PFSK-1 (cell line): Measurements from ENCODE around the gene SH2B2.

ENCODE experiments used
- FOXP2 ChIP-seq: optimal IDR thresholded peaks from 2 replicates; pipeline ENCODE3; 2011; ENCODE audit warnings: borderline replicate concordance, control low read depth, inconsistent platforms; ENCODE audit not compliant: insufficient read depth; ENCODE audit errors: extremely low read length, extremely low read depth
- POLR2AphosphoS5 ChIP-seq: IDR thresholded peaks from 2 replicates; pipeline ENCODE4 v1.6.1; 2012; ENCODE audit warnings: low read depth, mild to moderate bottlenecking, control low read depth, low read length, moderate library complexity
- SIN3A ChIP-seq: IDR thresholded peaks from 2 replicates; pipeline ENCODE4 v1.6.1; 2012; ENCODE audit warnings: mild to moderate bottlenecking, low read length, moderate library complexity, borderline replicate concordance; ENCODE audit not compliant: insufficient read depth
- TAF1 ChIP-seq: IDR thresholded peaks from 2 replicates; pipeline ENCODE4 v1.6.1; 2012; ENCODE audit warnings: low read length, control low read depth, borderline replicate concordance; ENCODE audit not compliant: insufficient read depth
- TF ChIP-seq, protein P1 (sequence below), 2 experiments: IDR thresholded peaks; 2 replicates each; pipeline versions ENCODE4 v1.6.1 to v1.8.0; 2011 to 2012; ENCODE audit warnings: low read depth in 2 of 2, low read length in 2 of 2, control low read depth in 1 of 2, inconsistent platforms in 1 of 2, mild to moderate bottlenecking in 1 of 2, moderate library complexity in 1 of 2; ENCODE audit not compliant: insufficient read depth in 1 of 2

SH2B2 gene

DNA sequence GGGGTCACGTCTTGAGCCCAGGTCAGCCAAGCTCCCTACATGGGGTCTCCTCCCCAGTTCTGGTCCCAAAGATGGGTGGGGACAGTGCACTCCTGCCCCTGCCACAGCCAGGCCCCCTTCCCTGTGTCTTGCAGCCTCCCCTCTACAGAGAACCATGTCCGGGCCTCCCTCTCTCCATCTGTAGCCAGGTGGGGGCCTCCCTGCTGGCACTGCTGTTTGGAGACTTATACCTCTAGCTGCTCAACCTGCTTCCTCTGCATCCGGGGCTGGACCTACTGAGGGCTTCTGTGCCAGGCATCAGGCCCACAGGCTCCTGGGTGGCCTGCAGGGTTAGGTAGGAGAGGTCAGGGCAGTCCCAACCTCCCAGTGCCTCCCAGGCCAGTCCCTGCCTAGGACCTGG lies 7.9 kb downstream of the SH2B2 start:
- TF ChIP-seq SIN3A (no peak), TAF1 (no peak), POLR2AphosphoS5 (no peak), FOXP2 (no peak)
- TF ChIP-seq, protein P1, sequence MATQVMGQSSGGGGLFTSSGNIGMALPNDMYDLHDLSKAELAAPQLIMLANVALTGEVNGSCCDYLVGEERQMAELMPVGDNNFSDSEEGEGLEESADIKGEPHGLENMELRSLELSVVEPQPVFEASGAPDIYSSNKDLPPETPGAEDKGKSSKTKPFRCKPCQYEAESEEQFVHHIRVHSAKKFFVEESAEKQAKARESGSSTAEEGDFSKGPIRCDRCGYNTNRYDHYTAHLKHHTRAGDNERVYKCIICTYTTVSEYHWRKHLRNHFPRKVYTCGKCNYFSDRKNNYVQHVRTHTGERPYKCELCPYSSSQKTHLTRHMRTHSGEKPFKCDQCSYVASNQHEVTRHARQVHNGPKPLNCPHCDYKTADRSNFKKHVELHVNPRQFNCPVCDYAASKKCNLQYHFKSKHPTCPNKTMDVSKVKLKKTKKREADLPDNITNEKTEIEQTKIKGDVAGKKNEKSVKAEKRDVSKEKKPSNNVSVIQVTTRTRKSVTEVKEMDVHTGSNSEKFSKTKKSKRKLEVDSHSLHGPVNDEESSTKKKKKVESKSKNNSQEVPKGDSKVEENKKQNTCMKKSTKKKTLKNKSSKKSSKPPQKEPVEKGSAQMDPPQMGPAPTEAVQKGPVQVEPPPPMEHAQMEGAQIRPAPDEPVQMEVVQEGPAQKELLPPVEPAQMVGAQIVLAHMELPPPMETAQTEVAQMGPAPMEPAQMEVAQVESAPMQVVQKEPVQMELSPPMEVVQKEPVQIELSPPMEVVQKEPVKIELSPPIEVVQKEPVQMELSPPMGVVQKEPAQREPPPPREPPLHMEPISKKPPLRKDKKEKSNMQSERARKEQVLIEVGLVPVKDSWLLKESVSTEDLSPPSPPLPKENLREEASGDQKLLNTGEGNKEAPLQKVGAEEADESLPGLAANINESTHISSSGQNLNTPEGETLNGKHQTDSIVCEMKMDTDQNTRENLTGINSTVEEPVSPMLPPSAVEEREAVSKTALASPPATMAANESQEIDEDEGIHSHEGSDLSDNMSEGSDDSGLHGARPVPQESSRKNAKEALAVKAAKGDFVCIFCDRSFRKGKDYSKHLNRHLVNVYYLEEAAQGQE (IDR thresholded peaks at IDR 0.05; ENCODE audit: insufficient read depth in 1 of 2, low read depth in 2 of 2, low read length in 2 of 2): no peak

DNA sequence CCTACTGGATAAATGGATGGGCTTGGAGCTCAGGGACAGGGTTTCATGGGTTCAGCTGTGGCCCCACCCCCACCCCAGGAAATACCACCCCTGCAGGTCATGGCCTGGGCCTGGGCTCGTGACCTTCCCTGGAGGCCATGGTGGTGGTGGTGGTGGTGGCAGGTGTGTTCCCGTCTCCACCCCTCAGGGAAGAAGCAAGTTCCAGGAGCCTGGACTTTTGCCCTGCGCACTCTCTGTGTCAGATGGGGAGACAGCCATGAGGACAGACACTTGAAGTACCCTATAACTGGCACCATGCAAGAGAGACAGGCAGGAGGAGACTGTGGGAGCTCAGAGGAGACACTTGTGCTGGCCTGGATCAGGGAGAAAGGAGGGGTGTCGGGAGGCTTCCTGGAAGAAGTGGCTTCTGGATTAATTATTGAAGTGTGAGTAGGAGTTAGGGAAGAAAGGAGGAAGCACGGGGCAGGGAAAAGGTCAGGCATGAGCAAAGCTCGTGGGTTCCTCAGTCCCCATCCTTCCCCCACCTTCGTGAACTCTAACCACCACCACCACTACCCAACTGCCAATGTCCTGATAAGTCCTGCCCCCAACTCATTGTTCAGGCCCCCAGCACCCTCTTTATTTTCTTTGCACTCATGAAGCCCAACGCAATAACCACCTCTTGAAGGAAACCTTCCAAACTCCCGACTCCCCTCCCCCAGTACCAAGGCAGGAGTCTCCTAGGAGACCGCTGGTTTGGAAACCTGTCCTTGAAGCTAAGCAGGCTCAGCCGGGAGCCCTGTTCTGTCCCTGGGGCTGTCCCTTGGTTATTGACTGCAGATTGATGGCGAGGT lies 8.9 kb downstream of the SH2B2 start:
- TF ChIP-seq FOXP2 (no peak), SIN3A (no peak), TAF1 (no peak), POLR2AphosphoS5 (no peak)
- TF ChIP-seq, protein P1 (IDR thresholded peaks at IDR 0.05; ENCODE audit: insufficient read depth in 1 of 2, low read depth in 2 of 2, low read length in 2 of 2): no peak

DNA sequence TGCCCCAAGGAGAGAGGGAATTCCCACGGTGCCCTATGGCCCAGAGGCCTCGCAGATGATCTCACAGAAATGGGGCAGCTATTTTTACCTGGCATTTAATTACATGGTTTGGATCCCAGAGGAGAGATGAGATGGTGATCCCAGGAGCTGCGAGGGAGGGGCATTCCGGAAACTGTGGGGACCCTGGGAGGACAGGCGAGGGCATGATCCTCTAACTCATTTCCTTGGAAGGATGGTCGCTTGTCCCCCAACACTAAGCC lies 9.4 kb downstream of the SH2B2 start:
- TF ChIP-seq TAF1: no peak
- TF ChIP-seq FOXP2: no peak
- TF ChIP-seq, protein P1 (IDR thresholded peaks at IDR 0.05; ENCODE audit: insufficient read depth in 1 of 2, low read depth in 2 of 2, low read length in 2 of 2): no peak
- TF ChIP-seq SIN3A: no peak
- TF ChIP-seq POLR2AphosphoS5: no peak

DNA sequence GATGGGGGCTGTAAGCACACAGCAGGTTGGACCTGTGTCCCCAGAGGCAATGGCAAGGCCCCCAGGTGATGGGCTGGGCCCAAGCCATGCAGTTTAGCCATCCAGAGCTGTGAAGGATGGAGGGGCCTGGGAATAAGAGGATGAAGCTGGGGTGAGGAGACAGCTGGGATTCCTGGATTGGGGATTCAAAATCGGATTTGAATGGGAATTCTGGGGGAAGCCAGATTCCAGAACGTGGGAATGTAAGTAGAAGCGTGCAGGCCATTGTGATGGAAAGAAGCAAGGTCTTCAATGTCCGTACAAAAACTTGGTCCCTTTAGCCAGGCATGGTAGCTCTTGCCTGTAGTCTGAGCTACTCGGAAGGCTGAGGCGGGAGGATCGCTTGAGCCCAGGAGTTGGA lies 9.8 kb downstream of the SH2B2 start:
- TF ChIP-seq SIN3A (no peak), FOXP2 (no peak), POLR2AphosphoS5 (no peak), TAF1 (no peak)
- TF ChIP-seq, protein P1 (IDR thresholded peaks at IDR 0.05; ENCODE audit: insufficient read depth in 1 of 2, low read depth in 2 of 2, low read length in 2 of 2): no peak
